Activated B cell treated with CpG ODN at 0.5 μM for 24 hours (primary cell): ENCODE data around the gene CNOT6L. TPM values are rescaled to one million over a fixed set of nuclear protein-coding genes. Genes with fewer than 3 reads are reported as not detected.

Source experiments
- ATAC-seq: fragments of 200-7000 bp; cut with Tn5 transposase; one replicate; pipeline ENCODE4 v1.10.0; 2021; ENCODE audit warnings: low read depth, mild to moderate bottlenecking, moderate library complexity
- CTCF ChIA-PET: fragments of 350-600 bp; sonication (Branson Sonifier 250); formaldehyde crosslinking; loops from one replicate; lab custom pipeline; 2021; ENCODE audit warnings: antibody characterized with exemption; lab: Charles Lee
- POLR2A ChIA-PET: fragments of 350-600 bp; sonication (Branson Sonifier 250); formaldehyde crosslinking; loops from one replicate; lab custom pipeline; 2021; ENCODE audit warnings: antibody characterized with exemption; lab: Charles Lee
- DNase-seq: peaks from one replicate; pipeline ENCODE4 v3.0.0; 2022
- H3K27ac Mint-ChIP-seq: one replicate; pipeline ENCODE4 v1.8.0; 2020; ENCODE audit warnings: mixed read lengths
- H3K27me3 Mint-ChIP-seq: one replicate; pipeline ENCODE4 v1.8.0; 2021; ENCODE audit warnings: mixed read lengths
- H3K36me3 Mint-ChIP-seq: one replicate; pipeline ENCODE4 v1.8.0; 2021; ENCODE audit warnings: low read depth, mixed read lengths
- H3K4me1 Mint-ChIP-seq: one replicate; pipeline ENCODE4 v1.8.0; 2021; ENCODE audit warnings: mixed read lengths
- H3K4me3 Mint-ChIP-seq: one replicate; pipeline ENCODE4 v1.8.0; 2020; ENCODE audit warnings: mild to moderate bottlenecking, mixed read lengths
- H3K9me3 Mint-ChIP-seq: one replicate; pipeline ENCODE4 v1.8.0; 2020; ENCODE audit warnings: mixed read lengths
- CTCF ChIP-seq: fragments of 200-600 bp; IDR thresholded peaks from one replicate; pipeline ENCODE4 v1.8.0; 2022; ENCODE audit warnings: antibody characterized with exemption, mild to moderate bottlenecking
- intact Hi-C: fragments of 100-400 bp; cut with micrococcal nuclease; formaldehyde crosslinking; loops from one replicate; pipeline ENCODE4 v1.15.1; 2024
- total RNA-seq: library from RNA; stranded (reverse); gene quantifications from 2 replicates; pipeline ENCODE4 v1.2.3, GENCODE V29; 2022

The CNOT6L gene
- total RNA-seq, 1 donor from 2014 or later = 75.3 TPM

GRCh38 chr4:77703666-77704065 lies 115.5 kb downstream of the CNOT6L start:
- ChIA-PET POLR2A (no interaction called here), CTCF (no interaction called here)
- intact Hi-C loops = no loop called here
- Mint-ChIP-seq H3K4me3 (no peak overlapping the region), H3K27me3 (no peaks in the 10 kb centered on the region), H3K36me3 (no peaks in the 10 kb centered on the region), H3K9me3 (no peaks in the 10 kb centered on the region), H3K4me1 (no peaks in the 10 kb centered on the region), H3K27ac (no peak overlapping the region)
- no peak for DNase-seq
- no peak for ATAC-seq
- no peak for TF ChIP-seq CTCF

GRCh38 chr4:77701121-77701520 lies 118.0 kb downstream of the CNOT6L start:
- ChIA-PET POLR2A (no interaction called here), CTCF (no interaction called here)
- ATAC-seq (no peak), DNase-seq (no peak)
- no peaks in the 10 kb centered on the region for H3K9me3 Mint-ChIP-seq
- no peaks in the 10 kb centered on the region for H3K4me1 Mint-ChIP-seq
- TF ChIP-seq CTCF = no peak
- H3K27ac Mint-ChIP-seq = no peak overlapping the region
- H3K36me3 Mint-ChIP-seq = no peaks in the 10 kb centered on the region
- no peaks in the 10 kb centered on the region for H3K27me3 Mint-ChIP-seq
- no peak overlapping the region for H3K4me3 Mint-ChIP-seq
- intact Hi-C loops = no loop called here

GRCh38 chr4:77699731-77700210 lies 119.4 kb downstream of the CNOT6L start:
- intact Hi-C loops = no loop called here
- DNase-seq (no peak), ATAC-seq (no peak)
- Mint-ChIP-seq H3K4me3 (no peak overlapping the region), H3K4me1 (no peaks in the 10 kb centered on the region), H3K9me3 (no peaks in the 10 kb centered on the region), H3K36me3 (no peaks in the 10 kb centered on the region), H3K27me3 (peaks cover under 1% of the 10 kb centered on the region), H3K27ac (no peak overlapping the region)
- TF ChIP-seq CTCF = no peak
- ChIA-PET POLR2A (no interaction called here), CTCF (no interaction called here)

GRCh38 chr4:77697860-77698590 lies 121.1 kb downstream of the CNOT6L start:
- DNase-seq (no peak), ATAC-seq (no peak)
- Mint-ChIP-seq H3K9me3 (no peaks in the 10 kb centered on the region), H3K27ac (no peak overlapping the region), H3K4me1 (no peaks in the 10 kb centered on the region), H3K4me3 (no peak overlapping the region), H3K27me3 (peaks cover 2% of the 10 kb centered on the region), H3K36me3 (no peaks in the 10 kb centered on the region)
- intact Hi-C loops = no loop called here
- ChIA-PET POLR2A (interaction anchor here (0.7 kb wide), 1 partner anchor 164 kb away, joined by 3 read pairs; the partner anchor contains the start of gene MRPL1), CTCF (no interaction called here)
- no peak for TF ChIP-seq CTCF

- ChIA-PET POLR2A (no interaction called here), CTCF (no interaction called here)
- no peak for ATAC-seq
- Mint-ChIP-seq H3K27me3 (peaks cover 2% of the 10 kb centered on the region), H3K36me3 (no peaks in the 10 kb centered on the region), H3K9me3 (no peaks in the 10 kb centered on the region), H3K27ac (no peak overlapping the region), H3K4me1 (no peaks in the 10 kb centered on the region), H3K4me3 (no peak overlapping the region)
- no peak for DNase-seq
- no peak for TF ChIP-seq CTCF
- intact Hi-C loops = no loop called here
Measured at GRCh38 chr4:77695774-77696173, 123.4 kb downstream of the CNOT6L start.
